Epithelial cell of esophagus (primary cell): ENCODE results near the gene ZCRB1.

Experiments used
- DNase-seq: peaks from one replicate; pipeline ENCODE4 v3.0.0; 2010; ENCODE audit warnings: low read depth
- H3K4me3 ChIP-seq: 2 replicates; pipeline ENCODE4 v1.5.1; 2011; ENCODE audit warnings: mild to moderate bottlenecking, low read length, control low read depth
- TF ChIP-seq, protein P1 (sequence below): IDR thresholded peaks from 2 replicates; pipeline ENCODE4 v1.5.1; 2011; ENCODE audit warnings: low read depth, mild to moderate bottlenecking, low read length, control low read depth, inconsistent platforms; ENCODE audit not compliant: insufficient read depth; ENCODE audit errors: missing control alignments

ZCRB1 gene

DNA sequence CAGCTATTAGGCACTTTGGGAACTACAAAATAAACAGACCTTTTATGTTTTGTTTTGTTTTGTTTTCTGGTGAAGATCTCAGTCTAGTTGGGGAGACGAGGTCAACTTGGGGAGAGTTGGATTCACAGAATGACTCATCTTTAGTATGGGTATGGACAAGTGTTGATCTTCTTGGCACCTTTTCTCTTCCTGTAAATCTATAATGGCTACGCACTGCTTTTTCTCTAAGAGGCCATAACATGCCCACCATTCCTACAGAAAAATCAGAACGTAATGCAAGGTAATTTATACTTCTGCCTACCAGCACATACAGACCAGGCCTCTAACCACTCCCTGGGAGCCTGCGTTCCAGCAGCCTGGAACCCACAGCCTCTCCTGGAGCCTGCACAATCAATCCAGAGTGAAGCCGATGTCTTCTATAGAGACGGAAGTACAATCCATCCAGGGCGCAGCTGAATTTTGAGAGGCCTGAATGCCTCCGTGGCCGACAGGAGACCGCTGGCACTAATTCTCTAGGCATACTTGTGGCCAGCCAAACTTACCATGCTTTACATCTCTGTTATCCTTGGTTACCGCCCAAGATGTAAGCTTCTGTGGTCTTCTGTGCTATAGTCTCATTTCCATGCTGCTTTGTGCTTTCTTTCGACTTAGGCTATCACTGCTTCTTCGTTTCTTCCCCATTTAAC lies 790 bp upstream of the ZCRB1 start:
- DNase-seq, result peak; percentile 48
- TF ChIP-seq, protein P1, sequence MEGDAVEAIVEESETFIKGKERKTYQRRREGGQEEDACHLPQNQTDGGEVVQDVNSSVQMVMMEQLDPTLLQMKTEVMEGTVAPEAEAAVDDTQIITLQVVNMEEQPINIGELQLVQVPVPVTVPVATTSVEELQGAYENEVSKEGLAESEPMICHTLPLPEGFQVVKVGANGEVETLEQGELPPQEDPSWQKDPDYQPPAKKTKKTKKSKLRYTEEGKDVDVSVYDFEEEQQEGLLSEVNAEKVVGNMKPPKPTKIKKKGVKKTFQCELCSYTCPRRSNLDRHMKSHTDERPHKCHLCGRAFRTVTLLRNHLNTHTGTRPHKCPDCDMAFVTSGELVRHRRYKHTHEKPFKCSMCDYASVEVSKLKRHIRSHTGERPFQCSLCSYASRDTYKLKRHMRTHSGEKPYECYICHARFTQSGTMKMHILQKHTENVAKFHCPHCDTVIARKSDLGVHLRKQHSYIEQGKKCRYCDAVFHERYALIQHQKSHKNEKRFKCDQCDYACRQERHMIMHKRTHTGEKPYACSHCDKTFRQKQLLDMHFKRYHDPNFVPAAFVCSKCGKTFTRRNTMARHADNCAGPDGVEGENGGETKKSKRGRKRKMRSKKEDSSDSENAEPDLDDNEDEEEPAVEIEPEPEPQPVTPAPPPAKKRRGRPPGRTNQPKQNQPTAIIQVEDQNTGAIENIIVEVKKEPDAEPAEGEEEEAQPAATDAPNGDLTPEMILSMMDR, result no peak
- peak overlapping the region; percentile 100 for H3K4me3 ChIP-seq

DNA sequence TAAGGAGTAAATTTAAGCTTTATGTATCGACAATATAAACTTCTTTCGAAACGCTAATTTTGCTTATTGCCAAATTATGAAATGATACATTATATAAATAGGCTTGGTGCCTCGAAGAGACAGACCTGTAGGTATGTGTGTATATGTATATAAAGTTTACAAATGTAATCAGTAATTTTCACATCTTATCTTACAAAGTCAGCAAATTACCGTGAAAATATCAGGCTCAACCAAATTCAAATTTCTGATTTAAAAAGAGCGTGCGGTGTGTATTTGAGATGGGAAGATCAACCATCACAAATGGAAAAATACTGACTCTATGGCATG lies 605 bp downstream of the ZCRB1 start:
- TF ChIP-seq, protein P1, result no peak
- no peak for DNase-seq

DNA sequence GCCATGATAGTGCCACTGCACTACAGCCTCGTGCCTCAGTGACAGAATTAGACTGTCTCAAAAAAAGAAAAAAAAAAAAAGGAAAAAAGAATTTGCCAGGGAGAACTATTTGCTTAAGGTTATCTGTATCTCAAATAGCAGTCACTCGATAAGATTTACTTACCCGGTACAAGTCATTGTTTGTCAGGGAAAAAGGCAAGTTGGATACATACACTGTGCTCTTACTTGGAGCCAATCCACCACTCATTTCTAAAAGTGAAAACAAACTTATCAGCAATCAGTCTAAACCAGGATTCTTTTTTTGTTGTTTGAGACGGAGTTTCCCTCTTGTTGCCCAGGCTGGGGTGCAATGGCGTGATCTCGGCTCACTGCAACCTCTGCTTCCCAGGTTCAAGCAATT lies 2.0 kb downstream of the ZCRB1 start:
- TF ChIP-seq, protein P1, result no peak
- no peak for DNase-seq
- H3K4me3 ChIP-seq, result no peak overlapping the region

More for the DNA sequence above, 605 bp downstream of the ZCRB1 start:
- peak overlapping the region; percentile 100 for H3K4me3 ChIP-seq

DNA sequence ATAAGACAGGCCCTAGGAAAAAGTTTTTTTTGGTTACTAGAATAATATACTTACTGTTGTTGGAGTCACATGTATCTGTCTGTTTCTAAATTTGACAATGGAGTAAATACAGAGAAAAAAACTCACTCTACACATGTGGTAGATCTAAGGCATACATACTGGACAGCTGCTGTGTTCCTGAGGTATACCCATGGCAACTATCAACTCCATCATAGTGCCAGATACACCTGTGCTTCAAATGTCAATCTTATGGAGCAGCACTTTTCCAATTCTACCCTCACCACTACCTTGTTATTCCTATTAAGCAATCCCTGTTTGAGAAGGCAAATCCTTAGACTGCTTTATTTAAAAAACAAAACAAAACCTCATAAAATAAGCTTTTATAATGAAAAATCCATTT lies 3.3 kb downstream of the ZCRB1 start:
- no peak for DNase-seq
- H3K4me3 ChIP-seq, result no peak overlapping the region
- TF ChIP-seq, protein P1, result no peak

DNA sequence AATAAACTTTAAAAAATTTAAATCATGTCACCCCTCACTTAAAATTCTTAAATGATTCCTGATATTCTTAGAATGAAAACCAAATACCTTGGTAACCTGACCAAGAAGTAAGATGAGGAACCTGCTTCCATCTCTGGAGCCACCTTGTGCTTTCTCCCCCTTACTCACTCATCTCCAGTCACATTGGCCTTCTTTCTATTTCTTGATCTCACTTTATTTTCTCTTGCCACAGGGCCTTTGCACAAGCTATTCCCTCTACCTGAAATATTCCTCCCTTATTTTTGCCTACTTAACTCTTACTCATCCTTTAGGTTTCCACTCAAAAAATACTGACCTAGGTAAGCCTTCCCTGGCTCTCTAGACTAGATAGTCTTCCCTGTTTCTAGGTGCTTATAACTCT lies 5.1 kb downstream of the ZCRB1 start:
- TF ChIP-seq, protein P1, result no peak
- no peak for DNase-seq
- no peak overlapping the region for H3K4me3 ChIP-seq

DNA sequence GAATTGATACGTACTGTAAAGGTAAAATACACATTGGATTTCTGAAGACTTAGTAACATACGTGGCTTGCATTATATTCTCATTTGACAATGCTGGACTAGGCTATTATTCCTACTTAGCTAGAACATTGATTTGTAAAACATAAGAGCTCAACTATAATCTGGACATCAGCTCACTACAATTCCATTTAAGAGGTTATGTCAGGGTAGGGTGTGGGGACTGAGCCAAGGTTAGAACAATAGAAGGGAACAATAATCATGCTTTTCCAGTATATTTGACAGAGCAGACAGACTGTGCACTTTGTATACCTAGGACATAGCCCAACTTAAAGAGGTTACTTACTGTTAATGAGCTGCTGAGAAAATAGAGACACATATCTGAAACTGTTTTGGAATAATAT lies 10.8 kb downstream of the ZCRB1 start:
- H3K4me3 ChIP-seq, result no peak overlapping the region
- TF ChIP-seq, protein P1, result no peak

DNA sequence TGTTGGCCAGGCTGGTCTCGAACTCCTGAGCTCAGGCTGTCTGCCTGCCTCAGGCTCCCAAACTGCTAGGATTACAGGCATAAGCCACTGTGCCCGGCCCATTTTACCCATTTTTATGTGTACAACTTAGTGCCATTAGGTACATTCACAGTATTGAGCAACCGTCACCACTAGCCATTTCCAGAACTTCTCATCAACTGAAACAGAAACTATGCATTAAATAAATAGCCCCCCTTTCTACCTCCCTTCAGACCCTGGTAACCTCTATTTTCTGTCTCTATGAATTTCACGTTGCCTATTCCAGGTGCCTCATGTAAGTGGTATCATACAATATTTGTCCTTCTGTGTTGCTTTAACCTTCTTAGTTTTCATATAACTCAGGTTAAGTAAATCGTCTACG lies 15.9 kb downstream of the ZCRB1 start:
- DNase-seq, result no peak
- TF ChIP-seq, protein P1, result no peak
- no peak overlapping the region for H3K4me3 ChIP-seq

More for the DNA sequence above, 10.8 kb downstream of the ZCRB1 start:
- no peak for DNase-seq
